ENCODE data around the gene MT1M. TPM values are rescaled to one million over a fixed set of nuclear protein-coding genes. Genes with fewer than 3 reads are reported as not detected.
A peak's percentile ranks its signal among the peaks of the same experiment; 100 is the strongest.

MT1M gene
- total RNA-seq, 2 experiments from 2014 or later: not detected

DNA sequence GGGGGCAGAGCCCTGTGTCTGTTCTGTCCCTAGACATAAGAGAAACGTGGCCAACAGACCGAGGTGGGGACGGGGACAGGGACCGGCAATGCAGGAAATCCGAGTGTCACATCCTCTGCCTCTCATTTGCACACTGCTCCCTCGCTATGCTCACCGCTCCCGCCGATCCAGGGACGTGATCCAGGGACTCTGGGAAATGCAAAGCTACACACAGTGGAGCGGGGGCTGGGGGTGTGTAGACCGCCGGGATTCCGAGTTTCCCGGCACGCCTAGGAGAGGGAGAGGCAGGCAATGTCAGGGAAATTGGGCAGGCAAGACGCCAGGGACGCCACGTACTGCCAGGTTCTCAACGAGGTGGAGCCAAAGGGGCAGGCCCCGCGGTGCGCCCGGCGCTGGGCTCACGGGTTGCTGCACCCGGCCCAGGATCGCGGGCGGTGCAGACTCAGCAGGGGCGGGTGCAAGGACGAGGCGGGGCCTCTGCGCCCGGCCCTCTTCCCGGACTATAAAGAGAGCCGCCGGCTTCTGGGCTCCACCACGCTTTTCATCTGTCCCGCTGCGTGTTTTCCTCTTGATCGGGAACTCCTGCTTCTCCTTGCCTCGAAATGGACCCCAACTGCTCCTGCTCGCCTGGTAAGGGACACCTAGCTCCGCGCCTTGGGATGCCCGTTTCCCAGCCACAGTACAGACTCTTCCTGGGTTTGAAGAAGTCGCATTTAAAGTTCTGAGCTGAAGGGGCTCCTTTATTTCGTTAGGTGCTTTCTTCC, 49.7 kb downstream of the MT1M start, which contains the start of gene MT1X:
TSS of gene MT1X (plus strand) at position 532 of the 764 bp plus-strand sequence. CDS start at position 603, 71 bp downstream.
- Mint-ChIP-seq H3K9me3 (ENCODE audit: insufficient read depth) (no peaks in the 10 kb centered on the region), H3K27me3 (ENCODE audit: low read depth) (no peaks in the 10 kb centered on the region), H3K27ac (peak within 1 kb of the TSS; percentile 98), H3K36me3 (ENCODE audit: low read depth) (peaks cover 9% of the 10 kb centered on the region), H3K4me3 (peak within 1 kb of the TSS; percentile 96), H3K4me1 (ENCODE audit: low read depth) (peaks cover 34% of the 10 kb centered on the region)
- ATAC-seq: peak; percentile 97
- ChIA-PET POLR2A (interaction anchor here (0.6 to 2.5 kb wide), 26 partner anchors 11 to 249 kb away, joined by 3 to 24 read pairs (median 4); partner anchors contain the start of genes MT1E, MT1F, MT1G and MT1H), CTCF (interaction anchor here (1.4 to 1.9 kb wide), 8 partner anchors 8 to 106 kb away, joined by 3 to 17 read pairs (median 4); no protein-coding TSS in a partner anchor)
- DNase-seq: peak; percentile 94

DNA sequence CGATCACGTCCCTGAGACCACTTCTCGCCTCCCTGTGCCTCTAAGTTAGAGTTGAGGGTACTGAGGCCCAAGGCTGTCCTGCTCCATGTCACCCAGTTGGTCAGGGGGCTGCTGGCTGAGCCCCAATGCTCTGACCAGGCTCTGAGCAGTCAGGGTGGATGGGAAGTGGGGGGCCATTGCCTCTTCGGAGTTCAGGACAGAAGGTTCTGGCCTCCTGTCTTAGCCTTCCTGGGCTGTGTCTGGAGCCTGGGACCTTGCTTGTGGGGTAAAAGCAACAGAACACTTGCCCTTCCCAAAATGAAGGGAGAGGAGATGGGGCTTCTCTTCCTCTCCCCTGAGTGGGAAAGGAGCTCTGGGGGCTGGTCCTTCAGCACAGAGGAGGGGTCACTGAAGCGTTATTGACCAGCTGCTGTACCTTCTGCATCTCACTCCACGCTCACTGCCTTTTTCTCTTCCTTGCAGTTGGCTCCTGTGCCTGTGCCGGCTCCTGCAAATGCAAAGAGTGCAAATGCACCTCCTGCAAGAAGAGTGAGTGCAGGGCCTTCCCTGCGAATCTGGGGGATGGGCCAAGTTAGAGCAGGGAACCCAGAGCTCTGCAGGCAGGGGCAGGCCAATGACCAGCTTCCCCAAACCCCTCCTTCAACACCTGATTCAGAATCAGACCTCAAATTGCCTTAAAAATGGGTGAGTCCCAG, 50.4 kb downstream of the MT1M start:
- no peaks in the 10 kb centered on the region for H3K9me3 Mint-ChIP-seq (ENCODE audit: insufficient read depth)
- H3K27me3 Mint-ChIP-seq (ENCODE audit: low read depth): no peaks in the 10 kb centered on the region
- POLR2A ChIA-PET: interaction anchor here (0.5 to 2.5 kb wide), 28 partner anchors 10 to 249 kb away, joined by 3 to 24 read pairs (median 4); partner anchors contain the start of genes MT1E, MT1F, MT1G and MT1H
- peak; percentile 21 for ATAC-seq
- DNase-seq: no peak
- H3K4me1 Mint-ChIP-seq (ENCODE audit: low read depth): peaks cover 34% of the 10 kb centered on the region
- H3K36me3 Mint-ChIP-seq (ENCODE audit: low read depth): peaks cover 9% of the 10 kb centered on the region
- H3K4me3 Mint-ChIP-seq: peak overlapping the region; percentile 96
- CTCF ChIA-PET: interaction anchor here (0.5 to 1.9 kb wide), 12 partner anchors 9 to 107 kb away, joined by 3 to 17 read pairs (median 3); partner anchors contain the start of gene MT2A
- H3K27ac Mint-ChIP-seq: peak overlapping the region; percentile 98

Other genes starting within 250 kb of the MT1M start
- gene AMFR, start 207.1 kb upstream of the MT1M start, total RNA-seq: 10 to 100 TPM; 39.0 to 47.5 TPM
- 100 to 1,000 TPM; 237 TPM for gene NUDT21, start 181.3 kb upstream of the MT1M start, total RNA-seq
- gene OGFOD1, start 181.1 kb upstream of the MT1M start, total RNA-seq: 10 to 100 TPM; 41.8 to 42.0 TPM
- gene BBS2, start 112.6 kb upstream of the MT1M start, total RNA-seq: 1 to 10 TPM; 8.4 to 9.6 TPM
- gene MT4, start 67.6 kb upstream of the MT1M start, total RNA-seq: not detected
- 1 to 10 TPM; 6.2 to 7.5 TPM for gene MT3, start 43.1 kb upstream of the MT1M start, total RNA-seq
- 100 to 1,000 TPM; 186 to 210 TPM for gene MT2A, start 24.1 kb upstream of the MT1M start, total RNA-seq
- 10 to 100 TPM; 65.0 to 74.8 TPM for gene MT1E, start 6.9 kb upstream of the MT1M start, total RNA-seq
- not detected for gene MT1A, start 6.0 kb downstream of the MT1M start, total RNA-seq
- not detected for gene MT1B, start 19.2 kb downstream of the MT1M start, total RNA-seq
- gene MT1F, start 25.3 kb downstream of the MT1M start, total RNA-seq: 10 to 100 TPM; 25.8 to 28.0 TPM
- 10 to 100 TPM; 30.6 to 36.2 TPM for gene MT1G, start 35.4 kb downstream of the MT1M start, total RNA-seq
- gene MT1H, start 37.2 kb downstream of the MT1M start, total RNA-seq: 1 to 10 TPM in 1 of 2 experiments, under 1 TPM in 1; 0.84 to 1.9 TPM
- 10 to 100 TPM; 85.3 to 86.0 TPM for gene MT1X, start 49.8 kb downstream of the MT1M start, total RNA-seq
- 100 to 1,000 TPM; 129 to 143 TPM for gene NUP93, start 97.5 kb downstream of the MT1M start, total RNA-seq
- gene SLC12A3, start 232.5 kb downstream of the MT1M start, total RNA-seq: not detected